CD4-positive, alpha-beta T cell treated with Interleukin-12 subunit alpha and Interleukin-12 subunit beta, for 1 hour (primary cell): ENCODE measurements around the gene CPA5.
A peak's percentile ranks its signal among the peaks of the same experiment; 100 is the strongest.
"Not testable (repeated sequence)": the region's sequence is repeated elsewhere in the genome, so short reads cannot be mapped to it uniquely, and the experiment has no call there.

Experiments used
- DNase-seq: peaks from one replicate; pipeline ENCODE4 v3.0.0-alpha.2; 2020

CPA5 gene

DNA sequence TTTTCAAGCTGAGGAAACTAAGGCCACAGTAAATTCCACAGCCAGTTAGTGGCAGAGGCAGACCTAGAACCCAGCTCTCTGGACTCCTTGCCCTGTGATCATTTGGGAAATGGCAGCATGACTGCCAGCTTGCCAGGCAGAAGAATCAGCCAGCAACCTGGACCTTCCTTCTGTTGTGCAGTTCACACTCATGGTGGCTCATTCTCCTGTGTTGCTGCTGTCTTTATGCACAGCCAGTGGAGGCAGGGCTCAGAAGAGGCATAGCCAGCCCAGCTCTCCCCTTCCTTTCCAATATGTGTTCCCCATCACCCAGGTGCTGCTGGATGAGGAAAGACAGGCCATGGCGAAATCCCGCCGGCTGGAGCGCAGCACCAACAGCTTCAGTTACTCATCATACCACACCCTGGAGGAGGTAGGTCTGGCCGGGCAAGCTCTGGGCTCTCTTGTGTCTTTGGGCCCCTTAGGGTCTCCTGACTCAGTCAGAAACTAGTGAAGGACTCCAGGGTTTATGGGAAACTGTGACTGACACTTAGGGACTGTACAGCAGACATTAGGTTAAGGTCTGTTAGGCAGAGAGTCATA, 14.8 kb downstream of the CPA5 start:
- no peak for DNase-seq

DNA sequence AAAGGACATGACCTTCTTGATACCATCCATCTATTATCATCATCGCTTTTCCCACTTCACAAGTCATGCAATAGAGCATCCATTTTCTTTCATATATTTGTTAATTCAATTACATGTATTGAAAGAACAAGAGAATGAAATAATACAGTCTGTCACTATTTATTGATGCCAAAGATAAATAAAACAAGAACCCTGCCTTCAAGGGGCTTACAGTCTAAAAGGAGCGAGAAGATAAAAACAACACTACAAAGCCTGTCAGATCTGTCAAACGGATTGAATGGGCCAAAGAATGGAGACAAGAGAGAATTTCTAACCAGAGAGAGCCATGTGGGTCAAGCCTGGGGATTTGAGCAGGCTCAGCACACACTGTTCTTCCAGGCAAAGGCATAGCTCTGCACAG, 15.9 kb downstream of the CPA5 start:
- no peak for DNase-seq

DNA sequence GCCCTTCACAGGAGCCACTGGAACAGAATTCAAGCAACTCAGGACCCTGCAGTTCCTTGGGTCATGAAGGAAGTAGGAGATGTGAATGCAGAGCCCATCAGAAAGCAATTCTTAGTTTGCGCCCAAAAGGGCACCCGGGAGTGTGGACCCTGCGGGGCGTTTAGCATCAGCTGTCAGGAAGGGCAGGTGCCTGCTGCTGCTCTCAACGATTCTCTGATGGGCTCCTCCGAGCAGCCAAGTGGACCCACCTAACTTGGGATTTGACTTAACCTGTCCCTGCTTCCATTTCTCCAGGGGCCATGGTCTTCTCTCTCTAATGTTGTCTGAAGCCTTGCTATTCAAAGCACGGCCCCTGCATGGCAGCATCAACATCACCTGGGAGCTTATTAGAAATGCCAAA, 17.1 kb downstream of the CPA5 start:
- DNase-seq: no peak

DNA sequence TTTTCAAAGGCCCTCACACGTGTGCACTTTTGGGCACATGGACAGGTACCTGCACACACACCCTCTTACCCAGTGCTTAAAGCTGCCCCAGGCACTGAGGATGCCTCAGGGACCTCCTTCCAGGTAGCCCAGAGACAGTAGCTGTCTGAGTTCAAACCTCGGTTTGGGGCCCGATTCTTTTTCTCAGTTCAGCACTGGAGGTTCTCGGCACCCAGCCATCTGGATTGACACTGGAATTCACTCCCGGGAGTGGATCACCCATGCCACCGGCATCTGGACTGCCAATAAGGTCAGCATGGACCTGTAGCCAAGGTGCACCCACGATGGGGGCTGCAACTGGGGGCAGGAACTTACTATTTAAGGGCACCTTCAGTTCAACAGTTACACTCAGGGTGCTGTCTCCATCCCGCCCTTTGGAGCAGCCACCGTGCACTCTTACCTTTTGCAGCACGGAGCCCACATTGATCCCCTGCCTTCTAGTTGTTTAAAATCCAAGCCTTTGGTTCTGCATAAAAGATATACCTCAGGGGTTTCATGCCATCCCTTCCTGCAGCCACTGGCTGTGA, 17.7 kb downstream of the CPA5 start:
- no peak for DNase-seq

DNA sequence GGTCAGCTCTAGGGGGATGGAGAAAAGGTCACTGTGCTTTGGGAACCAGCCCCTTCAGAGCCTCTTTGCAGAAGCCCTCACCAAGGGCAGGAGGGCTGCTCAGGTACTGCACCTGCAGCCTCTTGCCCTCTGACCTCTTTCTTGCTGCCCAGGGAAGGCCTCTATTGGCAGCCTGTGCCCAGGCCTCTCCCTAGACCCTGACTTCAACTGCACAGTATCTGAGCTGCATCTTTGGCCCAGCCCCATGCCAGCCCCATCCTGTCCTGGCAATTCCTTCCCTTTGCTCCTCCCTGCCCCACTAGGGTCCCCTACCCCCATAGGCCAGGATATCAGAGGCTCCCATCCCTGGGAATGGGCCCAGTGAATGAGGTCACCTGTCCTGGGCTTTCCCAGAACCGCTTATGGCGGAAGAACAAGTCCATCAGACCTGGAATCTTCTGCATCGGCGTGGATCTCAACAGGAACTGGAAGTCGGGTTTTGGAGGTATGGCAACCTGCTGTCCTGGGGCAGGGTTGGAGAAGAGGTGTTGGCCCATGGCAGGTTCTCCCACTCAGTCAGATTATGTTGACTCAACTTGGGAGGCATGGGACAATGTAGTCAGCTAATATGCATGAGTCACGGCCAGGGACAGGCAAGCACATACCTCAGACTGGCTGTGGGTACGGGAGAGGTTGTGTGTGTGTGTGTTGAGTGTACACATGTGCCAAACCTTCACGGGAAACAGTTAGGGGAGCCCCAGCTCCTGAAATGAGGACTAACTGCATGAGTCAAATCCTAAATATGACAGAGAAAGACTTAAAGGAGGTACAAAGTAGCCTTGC, 18.6 kb downstream of the CPA5 start:
- no peak for DNase-seq

DNA sequence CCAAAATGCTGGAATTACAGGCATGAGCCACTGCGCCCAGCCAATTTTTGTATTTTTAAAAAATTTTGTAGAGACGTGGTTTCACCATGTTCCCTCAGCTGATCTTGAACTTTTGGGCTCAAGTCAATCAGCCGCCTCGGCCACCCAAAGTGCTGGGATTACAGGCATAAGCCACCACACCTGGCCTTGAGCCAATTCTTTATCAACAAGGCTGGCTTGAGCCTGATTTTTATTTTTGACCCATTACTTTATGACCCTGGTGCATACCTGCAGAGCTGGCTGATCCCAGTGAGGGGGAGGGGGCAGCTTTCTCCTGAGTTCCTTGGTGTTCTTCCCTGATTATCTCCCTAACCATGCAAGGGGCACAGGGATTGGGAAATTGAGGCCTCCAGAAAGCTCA, 19.8 kb downstream of the CPA5 start:
- DNase-seq: no peak

DNA sequence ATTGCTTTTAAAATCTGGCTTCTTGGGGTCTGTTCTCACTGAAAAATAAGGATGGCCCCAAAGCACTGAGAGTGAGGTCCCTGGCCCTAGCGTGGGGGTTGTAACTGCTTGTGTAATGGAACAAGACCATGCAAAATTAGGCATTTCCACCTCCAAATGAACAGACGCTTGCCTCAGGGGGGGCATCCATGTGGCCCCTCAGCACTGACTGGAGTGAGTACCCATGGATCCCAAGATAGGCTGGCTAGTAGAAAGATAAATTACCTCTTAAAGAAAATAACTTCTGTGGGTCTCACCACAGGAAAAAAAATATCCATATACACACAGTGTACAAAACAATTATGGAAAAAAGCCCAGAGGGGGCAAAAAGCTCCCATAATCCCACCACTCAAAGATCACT, 20.5 kb downstream of the CPA5 start:
- no peak for DNase-seq

DNA sequence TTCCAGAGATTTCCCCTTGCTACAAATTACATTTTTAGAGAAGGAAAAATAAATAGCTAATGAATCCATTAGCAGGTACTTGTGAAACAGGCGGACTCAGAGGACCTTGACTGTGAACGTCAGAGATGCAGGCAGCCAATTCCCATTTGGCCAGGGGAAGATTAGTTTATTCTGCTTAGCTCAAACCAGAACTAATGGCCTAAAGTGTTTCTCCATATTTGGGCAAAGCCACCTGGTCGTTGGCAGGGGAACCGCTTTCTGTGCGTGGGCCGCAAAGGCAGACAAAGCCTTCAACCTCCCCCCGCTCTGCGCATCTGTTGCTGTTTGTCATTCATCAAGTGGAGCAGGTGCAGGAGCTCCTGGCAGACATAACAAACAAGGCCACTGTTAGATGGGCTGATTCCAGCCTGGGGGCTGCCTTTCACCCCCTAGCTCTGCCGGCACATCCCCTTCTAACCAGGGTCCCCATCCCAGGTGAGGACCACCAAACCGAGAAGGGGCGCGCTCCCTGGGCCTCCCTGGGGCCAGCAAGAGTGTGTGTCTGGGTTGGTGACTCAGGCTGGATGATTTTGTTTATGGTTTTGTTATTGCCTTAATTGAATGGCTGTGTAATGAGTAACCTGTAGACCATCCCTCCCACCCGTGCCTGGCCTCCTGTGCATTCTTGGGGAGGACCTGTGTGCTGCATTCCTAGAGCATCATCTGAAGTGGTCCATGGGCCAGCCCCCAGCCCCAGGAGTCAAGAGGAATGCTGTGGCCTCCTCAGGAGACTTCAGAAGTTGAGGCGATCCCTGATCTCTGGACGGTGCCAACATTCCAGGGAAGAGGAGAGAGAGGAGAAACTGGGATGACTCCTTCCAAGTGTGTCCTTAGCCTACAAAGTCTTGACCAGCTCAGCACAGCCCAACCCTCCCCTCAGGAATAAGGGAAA, 21.2 kb downstream of the CPA5 start:
- DNase-seq: no peak

DNA sequence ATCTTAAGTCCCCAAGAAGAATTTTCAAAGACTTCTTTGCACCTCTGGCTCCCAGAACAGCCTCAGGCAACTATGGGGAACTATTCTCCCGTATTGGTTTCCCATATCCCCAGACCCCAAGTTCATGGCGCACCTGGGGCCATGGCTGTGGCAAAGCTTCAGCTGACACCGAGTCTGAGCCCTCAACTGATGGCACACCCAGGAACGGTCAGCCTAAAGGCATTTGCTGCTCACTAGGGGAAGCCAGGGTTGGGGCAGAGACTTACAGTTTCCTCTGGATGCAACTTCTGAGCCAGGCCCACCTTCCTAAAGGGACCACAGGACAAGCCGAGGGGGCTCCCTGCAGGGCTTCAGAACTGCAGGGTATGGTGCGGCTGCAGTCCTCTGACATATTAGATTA, 21.9 kb downstream of the CPA5 start:
- no peak for DNase-seq

DNA sequence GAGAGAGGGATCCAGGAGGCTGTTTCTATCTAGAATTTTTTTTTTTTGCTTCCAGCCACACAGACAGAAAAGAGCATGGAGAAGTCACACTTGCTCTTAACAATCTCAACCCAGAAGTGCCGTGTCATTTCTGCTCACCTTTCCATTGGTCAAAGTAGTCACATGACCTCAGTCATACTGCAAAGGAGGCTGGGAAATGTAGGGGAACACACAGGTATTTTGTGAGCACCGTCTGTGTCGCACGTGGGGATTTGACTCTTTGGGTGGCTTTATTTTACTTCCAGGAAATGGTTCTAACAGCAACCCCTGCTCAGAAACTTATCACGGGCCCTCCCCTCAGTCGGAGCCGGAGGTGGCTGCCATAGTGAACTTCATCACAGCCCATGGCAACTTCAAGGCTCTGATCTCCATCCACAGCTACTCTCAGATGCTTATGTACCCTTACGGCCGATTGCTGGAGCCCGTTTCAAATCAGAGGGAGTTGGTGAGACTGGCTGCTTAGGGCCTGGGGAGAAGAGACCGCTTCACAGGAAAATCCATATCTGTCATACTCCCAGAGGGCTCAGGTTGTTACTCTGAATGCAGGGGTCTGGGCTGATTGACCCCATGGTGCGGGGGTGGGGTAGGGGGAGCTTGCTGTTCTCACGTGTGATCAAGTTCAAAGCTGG, 22.6 kb downstream of the CPA5 start:
- DNase-seq: peak; percentile 42

DNA sequence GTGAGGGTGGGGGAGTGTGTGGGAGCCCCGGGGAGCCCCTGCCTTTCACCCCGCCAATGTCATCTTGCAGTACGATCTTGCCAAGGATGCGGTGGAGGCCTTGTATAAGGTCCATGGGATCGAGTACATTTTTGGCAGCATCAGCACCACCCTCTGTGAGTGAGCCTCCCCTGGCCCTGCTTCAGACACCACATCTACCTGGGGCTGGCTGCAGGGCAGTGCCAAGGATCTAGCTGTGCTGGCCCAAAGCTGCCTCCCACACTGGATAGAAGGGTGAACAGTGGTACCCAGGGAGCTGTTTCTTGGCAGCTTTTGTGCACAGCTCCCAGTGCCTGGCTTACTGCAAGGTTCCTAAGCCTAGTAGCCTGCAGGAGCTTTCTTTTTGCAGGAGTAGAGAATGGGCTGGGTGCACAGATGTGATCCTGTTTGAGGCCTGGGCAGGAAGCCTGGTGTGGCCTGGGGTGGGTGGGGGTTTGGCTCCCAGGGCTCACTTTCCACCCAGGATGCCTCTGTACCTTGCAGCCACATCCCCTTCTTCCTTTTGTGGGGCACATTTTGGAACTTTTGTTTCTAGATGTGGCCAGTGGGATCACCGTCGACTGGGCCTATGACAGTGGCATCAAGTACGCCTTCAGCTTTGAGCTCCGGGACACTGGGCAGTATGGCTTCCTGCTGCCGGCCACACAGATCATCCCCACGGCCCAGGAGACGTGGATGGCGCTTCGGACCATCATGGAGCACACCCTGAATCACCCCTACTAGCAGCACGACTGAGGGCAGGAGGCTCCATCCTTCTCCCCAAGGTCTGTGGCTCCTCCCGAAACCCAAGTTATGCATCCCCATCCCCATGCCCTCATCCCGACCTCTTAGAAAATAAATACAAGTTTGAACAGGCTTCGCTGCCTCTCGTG, 23.5 kb downstream of the CPA5 start:
- no peak for DNase-seq

DNA sequence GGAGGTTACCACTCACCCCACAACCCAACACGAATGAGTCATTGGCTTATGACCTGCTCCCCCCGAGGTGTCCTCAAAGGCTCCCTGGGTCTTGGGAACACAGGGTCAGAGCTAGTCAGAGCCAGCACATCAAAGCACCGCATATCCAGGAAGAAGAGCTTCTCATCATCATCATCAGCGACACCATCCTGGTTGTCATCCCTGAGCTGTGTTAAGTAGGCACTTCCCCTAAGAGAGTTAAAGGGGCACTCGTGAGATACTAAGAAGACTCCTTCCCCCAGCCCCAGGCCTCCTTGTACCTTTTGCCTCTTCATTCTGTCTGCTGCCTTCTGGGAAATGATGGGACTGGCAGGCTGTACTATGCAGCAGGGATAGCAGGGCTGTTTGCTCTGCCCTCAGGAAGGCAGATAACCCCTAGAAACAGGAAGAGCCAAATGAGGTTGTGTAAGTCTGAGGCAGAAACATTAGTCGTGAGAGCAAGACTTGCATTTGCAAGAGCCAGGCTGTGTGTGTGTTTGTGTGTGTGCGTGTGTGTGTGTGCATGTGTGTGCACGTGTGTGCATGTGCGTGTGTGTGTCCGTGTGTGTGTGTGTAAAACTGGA, 24.6 kb downstream of the CPA5 start:
- DNase-seq: no peak

DNA sequence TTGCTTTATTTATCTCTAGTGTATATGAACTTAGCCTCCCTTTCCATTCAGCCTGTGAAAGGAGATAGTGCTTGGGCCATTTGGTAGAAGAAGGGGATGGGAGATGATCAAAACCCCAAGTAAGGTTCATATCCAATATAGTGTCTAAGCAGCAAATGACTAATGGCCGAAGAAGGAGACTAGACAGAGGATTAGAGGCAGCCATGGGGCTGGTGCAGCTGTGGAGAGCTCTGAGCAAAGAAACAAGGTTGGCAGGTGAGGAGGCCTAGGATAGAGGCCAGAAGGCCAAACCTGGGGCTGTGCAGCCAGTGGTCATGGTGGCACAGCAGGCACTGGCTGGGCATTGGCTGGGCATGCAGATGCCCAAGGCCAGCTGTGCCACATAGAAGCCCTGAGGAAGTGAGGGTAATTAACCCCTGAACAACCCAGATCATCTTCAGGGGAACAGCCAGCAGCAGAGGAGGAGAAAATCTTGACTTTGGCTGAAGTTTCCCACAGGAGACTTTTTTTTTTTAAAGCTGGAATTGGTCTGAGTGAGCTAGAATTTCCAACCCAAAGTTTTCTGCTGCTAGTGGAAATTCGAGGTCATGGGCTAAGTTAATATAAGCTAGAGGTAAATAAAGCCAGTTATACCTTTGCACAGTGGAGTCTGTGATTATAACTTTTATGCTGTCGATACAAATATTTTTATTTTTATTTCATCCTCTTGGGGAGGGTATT, 25.4 kb downstream of the CPA5 start:
- no peak for DNase-seq

DNA sequence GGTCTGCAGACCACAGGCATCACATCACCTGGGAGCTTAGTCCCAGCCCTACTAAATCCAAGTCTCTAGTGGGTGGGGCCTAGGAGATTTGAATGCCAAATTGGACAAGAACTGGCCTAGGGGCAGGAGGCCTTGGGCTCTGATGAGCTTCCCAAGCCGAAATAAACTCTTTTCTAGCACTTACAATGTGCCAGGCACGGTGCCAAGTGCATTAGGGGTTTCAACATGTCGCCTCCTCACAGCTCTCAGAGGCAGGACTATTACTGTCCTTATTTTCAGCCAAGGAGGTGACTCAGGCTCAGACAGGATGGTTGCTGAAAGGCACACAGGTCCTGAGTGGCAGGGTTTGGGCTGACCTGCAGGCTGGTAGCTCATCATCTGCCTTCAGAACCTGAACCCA, 26.4 kb downstream of the CPA5 start:
- DNase-seq: no peak

DNA sequence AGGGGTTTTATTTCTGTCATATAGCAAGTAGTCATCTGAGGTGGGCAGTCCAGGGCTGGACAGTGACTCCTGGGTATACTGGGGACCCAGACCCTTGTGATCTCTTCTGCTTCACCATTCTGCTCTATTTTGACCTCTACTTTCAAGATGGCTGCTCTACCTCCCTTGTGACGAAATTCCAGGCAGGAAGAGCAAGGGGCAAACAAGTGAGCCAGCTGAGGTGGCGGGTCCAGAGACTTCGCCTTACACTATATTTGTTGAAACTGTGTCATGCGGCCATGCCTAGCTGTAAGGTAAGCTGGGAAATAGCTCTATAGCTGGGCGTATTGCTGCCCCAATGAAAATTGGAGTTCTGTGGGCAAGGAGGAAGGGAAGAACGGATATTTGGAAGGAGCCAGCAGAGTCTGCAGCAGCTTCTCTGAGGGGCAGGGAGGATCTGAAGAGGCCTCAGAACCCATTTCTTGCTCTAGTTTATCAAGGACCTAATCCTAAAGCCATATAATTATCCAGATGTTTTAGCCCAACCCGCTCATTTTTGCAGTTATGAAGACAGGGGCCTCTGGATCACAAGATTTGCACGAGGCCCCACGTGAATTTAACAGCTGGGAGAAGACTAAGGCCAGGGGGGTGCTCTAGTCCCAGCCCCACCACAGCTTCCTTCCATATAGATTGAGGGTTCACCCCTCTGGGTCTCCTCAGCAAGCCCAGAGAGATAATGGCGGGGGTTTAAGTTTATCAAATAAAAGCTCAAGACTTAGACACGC, 28.0 kb downstream of the CPA5 start:
- DNase-seq: no peak

DNA sequence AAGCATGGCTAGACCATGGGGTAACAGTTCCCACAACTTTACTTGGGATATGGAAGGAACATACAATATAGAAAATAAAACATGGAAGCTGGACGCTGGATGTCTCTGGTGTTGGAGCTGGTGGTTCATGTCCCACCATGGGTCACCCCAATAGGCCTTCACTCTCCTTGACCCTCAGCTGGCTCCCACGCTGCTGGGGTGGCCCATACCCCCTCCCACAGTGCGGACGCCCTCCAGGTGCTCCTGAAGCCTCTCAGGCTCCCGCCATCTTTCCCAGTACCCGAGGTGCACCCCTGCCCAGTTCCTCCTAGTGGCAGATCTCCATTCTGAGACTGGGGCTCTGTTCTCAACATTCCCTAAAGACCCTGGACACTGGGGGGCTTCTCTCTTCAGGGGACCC, 29.9 kb downstream of the CPA5 start:
- DNase-seq: no peak

DNA sequence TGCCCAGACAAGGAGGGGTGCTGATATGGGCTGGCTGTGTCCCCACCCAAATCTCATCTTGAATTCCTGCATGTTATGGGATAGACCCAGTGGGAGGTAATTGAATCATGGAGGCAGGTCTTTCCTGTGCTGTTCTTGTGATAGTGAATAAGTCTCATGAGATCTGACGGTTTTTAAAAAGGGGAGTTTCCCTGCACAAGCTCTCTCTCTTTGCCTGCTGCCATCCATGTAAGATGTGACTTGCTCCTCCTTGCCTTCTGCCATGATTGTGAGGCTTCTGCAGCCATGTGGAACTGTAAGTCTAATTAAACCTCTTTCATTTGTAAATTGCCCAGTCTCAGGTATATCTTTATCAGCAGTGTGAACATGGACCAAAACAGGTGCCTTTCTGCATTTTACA, 31.8 kb downstream of the CPA5 start:
- not testable (repeated sequence) for DNase-seq

DNA sequence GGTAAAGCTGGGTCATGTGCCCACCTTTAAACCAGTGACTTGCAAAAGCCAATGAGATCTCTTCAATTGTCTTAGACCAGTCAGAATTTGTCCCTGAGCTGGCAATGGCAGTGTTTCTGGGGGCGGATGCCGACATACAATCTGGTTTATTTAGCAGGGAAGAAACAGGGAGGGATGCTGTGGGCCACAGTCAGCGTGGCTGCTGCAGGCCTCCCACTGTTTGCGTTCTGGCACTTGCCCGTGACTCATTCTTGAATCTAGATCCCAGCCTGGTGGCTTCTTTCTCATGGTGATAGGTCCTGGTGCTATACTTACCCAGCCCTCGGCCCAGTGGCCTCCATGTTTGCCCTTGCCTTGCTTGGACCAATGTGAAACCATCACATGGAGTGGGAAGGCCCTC, 32.6 kb downstream of the CPA5 start:
- DNase-seq: no peak

DNA sequence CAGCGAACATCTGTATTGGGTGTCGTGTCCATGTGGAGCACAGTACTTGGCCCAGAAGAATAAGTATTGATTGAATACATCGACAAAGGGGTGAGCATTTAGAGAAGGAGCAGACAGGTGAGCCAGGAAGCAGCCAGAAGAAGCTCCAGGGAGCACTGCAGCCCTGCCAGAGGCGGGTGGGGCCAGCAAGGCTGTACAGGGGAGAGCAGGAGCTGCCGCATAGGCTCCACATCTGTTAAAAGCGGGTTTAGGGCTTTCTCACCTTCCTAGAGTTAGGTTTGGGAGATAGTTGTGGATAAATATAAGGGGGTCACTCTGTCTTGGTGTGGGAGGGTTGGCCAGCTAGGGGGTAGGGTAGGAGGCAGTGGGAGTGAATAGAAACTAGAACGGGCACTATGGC, 34.4 kb downstream of the CPA5 start:
- DNase-seq: no peak

DNA sequence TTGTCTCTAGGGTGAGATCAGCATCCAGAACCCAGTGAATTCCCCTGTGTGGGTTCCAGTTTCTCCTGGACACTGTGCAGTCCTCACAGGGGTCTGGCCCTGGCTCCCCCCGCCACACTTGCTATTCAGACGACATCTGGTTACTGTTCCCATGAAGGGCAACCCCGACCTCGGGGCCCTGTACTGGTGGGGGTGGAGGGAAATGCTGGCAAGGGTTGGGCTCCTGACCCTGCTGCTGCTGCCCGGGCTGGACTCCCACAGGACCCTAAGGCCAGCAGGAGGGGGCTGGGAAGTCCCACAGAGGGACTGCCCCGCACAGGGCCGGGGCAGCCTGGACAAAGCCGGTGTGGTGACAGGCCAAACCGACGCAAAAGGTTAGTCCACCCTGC, 34.9 kb downstream of the CPA5 start:
- no peak for DNase-seq
